GM23338 (cell line): Measurements from ENCODE around the gene KIF1A. TPM values are rescaled to one million over a fixed set of nuclear protein-coding genes. Genes with fewer than 3 reads are reported as not detected.

ENCODE experiments used
- ATAC-seq: fragments of 200-7000 bp; cut with Tn5 transposase; 3 replicates; pipeline ENCODE4 v1.9.1; 2020
- DNase-seq: peaks from one replicate; pipeline ENCODE4 v3.0.0-alpha.2; 2015; ENCODE audit warnings: low spot score
- H2AFZ ChIP-seq: fragments of 200-600 bp; sonication (generic); 2 replicates; pipeline ENCODE4 v1.8.0; 2016; ENCODE audit warnings: antibody characterized with exemption, mild to moderate bottlenecking, moderate library complexity
- H3F3A ChIP-seq: fragments of 200-600 bp; sonication (generic); replicated peaks from 2 replicates; pipeline ENCODE4 v1.8.0; 2017; ENCODE audit warnings: antibody characterized with exemption, mixed run types, low read depth
- H3K27ac ChIP-seq: fragments of 200-600 bp; sonication (generic); 2 replicates; pipeline ENCODE4 v1.6.1; 2016; ENCODE audit warnings: low read depth
- H3K27me3 ChIP-seq: fragments of 200-600 bp; sonication (generic); 2 replicates; pipeline ENCODE4 v1.8.0; 2016; ENCODE audit warnings: mild to moderate bottlenecking, mixed run types, moderate library complexity; ENCODE audit not compliant: insufficient read depth
- H3K36me3 ChIP-seq: fragments of 200-600 bp; sonication (generic); 2 replicates; pipeline ENCODE4 v1.8.0; 2016; ENCODE audit warnings: mild to moderate bottlenecking; ENCODE audit not compliant: insufficient read depth
- H3K4me1 ChIP-seq: fragments of 200-600 bp; sonication (generic); 2 replicates; pipeline ENCODE4 v1.8.0; 2016; ENCODE audit warnings: mild to moderate bottlenecking, moderate library complexity; ENCODE audit not compliant: insufficient read depth
- H3K4me2 ChIP-seq: fragments of 200-600 bp; sonication (generic); 2 replicates; pipeline ENCODE4 v1.7.1; 2017; ENCODE audit warnings: mixed run types
- H3K4me3 ChIP-seq: fragments of 200-600 bp; sonication (generic); 2 replicates; pipeline ENCODE4 v1.6.1; 2016; ENCODE audit warnings: mixed run types
- H3K79me2 ChIP-seq: fragments of 200-600 bp; sonication (generic); replicated peaks from 2 replicates; pipeline ENCODE4 v1.8.0; 2017; ENCODE audit warnings: mild to moderate bottlenecking; ENCODE audit not compliant: insufficient read depth
- H3K9me2 ChIP-seq: fragments of 200-600 bp; sonication (generic); 2 replicates; pipeline ENCODE4 v1.8.0; 2017; ENCODE audit not compliant: insufficient read depth
- H4K20me1 ChIP-seq: fragments of 200-600 bp; sonication (generic); replicated peaks from 2 replicates; pipeline ENCODE4 v1.8.0; 2017; ENCODE audit warnings: mild to moderate bottlenecking; ENCODE audit not compliant: insufficient read depth
- H3K27ac Mint-ChIP-seq: 2 replicates; pipeline ENCODE4 v1.8.0; 2020; ENCODE audit warnings: inconsistent platforms, mild to moderate bottlenecking, moderate library complexity, mixed read lengths
- H3K27me3 Mint-ChIP-seq: 3 replicates; pipeline ENCODE4 v1.8.0; 2022; ENCODE audit warnings: low read depth, mild to moderate bottlenecking, moderate library complexity, mixed read lengths, inconsistent platforms; ENCODE audit not compliant: insufficient read depth, poor library complexity
- H3K36me3 Mint-ChIP-seq: 3 replicates; pipeline ENCODE4 v1.8.0; 2021; ENCODE audit warnings: low read depth, mild to moderate bottlenecking, inconsistent platforms, moderate library complexity, mixed read lengths
- H3K4me1 Mint-ChIP-seq: 3 replicates; pipeline ENCODE4 v1.8.0; 2020; ENCODE audit warnings: mild to moderate bottlenecking, inconsistent platforms, mixed read lengths
- H3K4me3 Mint-ChIP-seq: 3 replicates; pipeline ENCODE4 v1.8.0; 2021; ENCODE audit warnings: moderate library complexity, mild to moderate bottlenecking, inconsistent platforms, mixed read lengths
- H3K9me3 Mint-ChIP-seq: 3 replicates; pipeline ENCODE4 v1.8.0; 2020; ENCODE audit warnings: moderate library complexity, mild to moderate bottlenecking, inconsistent platforms, mixed read lengths
- CTCF ChIP-seq, 2 experiments: fragments of 200-600 bp in 1 of 2; sonication (generic) in 1 of 2; conservative IDR thresholded peaks; 2 replicates each; pipeline versions ENCODE4 v1.5.1 to v1.6.1; 2016 to 2017; ENCODE audit warnings: antibody characterized with exemption in 2 of 2, low read depth in 2 of 2, mild to moderate bottlenecking in 2 of 2, moderate library complexity in 1 of 2
- EZH2phosphoT487 ChIP-seq: fragments of 200-600 bp; sonication (generic); IDR thresholded peaks from one replicate; pipeline ENCODE4 v1.8.1; 2018; ENCODE audit warnings: antibody characterized with exemption; ENCODE audit not compliant: unreplicated experiment
- POLR2AphosphoS5 ChIP-seq: IDR thresholded peaks from 2 replicates; pipeline ENCODE4 v1.6.1; 2016; ENCODE audit warnings: antibody characterized with exemption, low read depth
- ZNF114 ChIP-seq: fragments of 250-450 bp; sonication (Bioruptor Pico); IDR thresholded peaks from 2 replicates; pipeline ENCODE4 v1.5.0; 2020; ENCODE audit warnings: mild to moderate bottlenecking, moderate library complexity
- ZNF331 ChIP-seq: fragments of 250-450 bp; sonication (Bioruptor Pico); IDR thresholded peaks from 2 replicates; pipeline ENCODE4 v1.5.0; 2020; ENCODE audit warnings: low read depth, mild to moderate bottlenecking, moderate library complexity
- ZNF462 ChIP-seq: fragments of 250-450 bp; sonication (Bioruptor Pico); IDR thresholded peaks from 2 replicates; pipeline ENCODE4 v1.5.0; 2020; ENCODE audit warnings: mild to moderate bottlenecking, moderate library complexity
- polyA plus RNA-seq: library from polyadenylated mRNA; unstranded; fragments of >200 nt; fragmentation: Nextera tagmentation; extraction: Ambion mirVana; gene quantifications from 2 replicates; pipeline ENCODE4 v1.2.1, GENCODE V29; 2016
- total RNA-seq: library from RNA; depleted of rRNA; stranded (reverse); fragments of >200 nt; shearing (Covaris generic); gene quantifications from 2 replicates; pipeline ENCODE4 v1.2.3, GENCODE V29; 2014

The KIF1A gene
- total and polyA plus RNA-seq, 2 experiments from 2014 or later, result 169 to 214 TPM

- no peak for TF ChIP-seq POLR2AphosphoS5
- no peak for TF ChIP-seq ZNF462 (CRISPR knock-in tag)
- peaks cover 86% of the 10 kb centered on the region for H3K36me3 Mint-ChIP-seq
- no peaks in the 10 kb centered on the region for H3K4me1 ChIP-seq
- H3F3A ChIP-seq, result no peaks in the 10 kb centered on the region
- no peak overlapping the region for H3K27ac ChIP-seq
- H3K9me3 Mint-ChIP-seq, result no peaks in the 10 kb centered on the region
- ATAC-seq, result no peak
- no peaks in the 10 kb centered on the region for H3K36me3 ChIP-seq
- no peak overlapping the region for H2AFZ ChIP-seq
- peaks cover 30% of the 10 kb centered on the region for H3K27me3 Mint-ChIP-seq
- H3K27ac Mint-ChIP-seq, result peak overlapping the region; percentile 82; the same call in 1 of the 2 replicates
- H3K79me2 ChIP-seq, result no peaks in the 10 kb centered on the region
- no peak overlapping the region for H3K4me2 ChIP-seq
- no peak overlapping the region for H3K4me3 Mint-ChIP-seq
- H3K4me1 Mint-ChIP-seq, result no peaks in the 10 kb centered on the region
- H3K27me3 ChIP-seq, result no peaks in the 10 kb centered on the region
- H4K20me1 ChIP-seq, result no peaks in the 10 kb centered on the region
- no peaks in the 10 kb centered on the region for H3K9me2 ChIP-seq
- no peak overlapping the region for H3K4me3 ChIP-seq
- DNase-seq, result no peak
Observed at GRCh38 chr2:240737512-240737911, 82.5 kb downstream of the KIF1A start.

DNA sequence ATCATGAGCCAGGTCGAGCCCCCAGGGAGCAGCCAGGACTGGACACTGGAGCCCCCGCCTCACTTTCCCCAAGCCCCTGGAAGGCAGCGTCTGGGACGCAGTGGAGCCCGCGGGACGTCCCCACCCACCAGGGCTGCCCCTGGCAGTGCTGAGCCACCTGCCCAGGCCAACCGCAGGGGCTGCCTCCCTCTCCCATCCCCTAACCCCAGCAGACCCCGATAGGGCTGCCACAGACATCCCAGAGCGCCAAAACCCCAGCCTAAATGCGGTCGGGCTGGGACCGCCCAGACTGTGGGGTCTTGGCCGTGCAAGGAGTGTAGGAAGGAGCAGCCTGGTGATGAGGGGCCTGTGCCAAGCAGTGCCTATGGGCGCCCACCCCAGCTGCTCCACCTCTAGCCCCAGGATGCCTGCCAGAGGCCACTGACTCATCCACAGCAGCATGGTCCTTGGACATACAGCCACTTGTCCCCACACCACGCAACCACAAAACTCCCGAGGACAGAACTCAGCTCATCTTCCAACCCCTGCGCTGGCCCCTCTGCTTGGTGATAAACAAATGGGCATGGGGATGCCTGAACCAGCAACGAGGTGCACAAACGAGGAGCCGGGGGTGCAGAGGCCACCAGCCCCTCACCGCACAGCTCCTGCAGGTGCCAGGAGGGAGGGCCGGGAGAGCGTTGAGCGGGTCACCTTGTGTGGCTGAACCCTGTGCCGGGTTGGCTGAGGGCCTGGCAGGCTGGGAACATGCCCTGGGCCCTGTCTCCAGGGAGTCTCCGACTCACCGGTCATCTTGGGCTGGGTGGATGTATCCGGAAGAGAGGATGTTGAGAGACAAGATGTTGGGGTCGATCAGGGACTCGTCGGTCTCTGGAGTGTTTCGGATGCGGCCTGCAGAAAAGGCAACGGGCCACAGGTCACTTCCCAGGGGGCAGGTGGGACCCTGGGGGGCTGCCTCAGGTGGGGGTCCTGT lies 83.5 kb downstream of the KIF1A start:
- ATAC-seq, result no peak
- H3K27ac ChIP-seq, result no peak overlapping the region
- no peak overlapping the region for H3K4me3 ChIP-seq
- no peaks in the 10 kb centered on the region for H3K27me3 ChIP-seq
- H3F3A ChIP-seq, result no peaks in the 10 kb centered on the region
- H4K20me1 ChIP-seq, result no peaks in the 10 kb centered on the region
- no peaks in the 10 kb centered on the region for H3K4me1 ChIP-seq
- no peaks in the 10 kb centered on the region for H3K9me2 ChIP-seq
- Mint-ChIP-seq H3K36me3 (peaks cover 77% of the 10 kb centered on the region), H3K27ac (no peak overlapping the region), H3K9me3 (no peaks in the 10 kb centered on the region), H3K4me1 (no peaks in the 10 kb centered on the region), H3K27me3 (peaks cover 23% of the 10 kb centered on the region), H3K4me3 (no peak overlapping the region)
- no peak for DNase-seq
- no peaks in the 10 kb centered on the region for H3K36me3 ChIP-seq
- no peak overlapping the region for H3K4me2 ChIP-seq
- H3K79me2 ChIP-seq, result no peaks in the 10 kb centered on the region
- H2AFZ ChIP-seq, result no peak overlapping the region
- TF ChIP-seq POLR2AphosphoS5, result no peak
- TF ChIP-seq EZH2phosphoT487, result no peak
- no peak for TF ChIP-seq ZNF331 (CRISPR knock-in tag)
- TF ChIP-seq ZNF114, result no peak
- no peak for TF ChIP-seq CTCF (conservative IDR thresholded peaks at IDR 0.05; ENCODE audit: low read depth in 2 of 2)
